HepG2 (cell line): ENCODE measurements around the gene NPHS1. TPM values are rescaled to one million over a fixed set of nuclear protein-coding genes. Genes with fewer than 3 reads are reported as not detected.

Experiments
- CREB1 ChIP-seq, 2 experiments: fragments of 450-650 bp in 1 of 2; IDR thresholded peaks; 2 replicates each; pipeline ENCODE4 v1.6.1; 2016 to 2017; ENCODE audit warnings: control low read depth in 1 of 2, mild to moderate bottlenecking in 1 of 2, missing compliant biosample characterization in 1 of 2, missing genetic modification characterization in 1 of 2
- EP300 ChIP-seq, 3 experiments: sonication (generic) in 1 of 3; formaldehyde crosslinking in 1 of 3; IDR thresholded peaks; 2 replicates each; pipeline versions ENCODE4 v1.5.1 to v1.6.1; 2011 to 2020; ENCODE audit warnings: low read depth in 2 of 3, low read length in 2 of 3, borderline replicate concordance in 1 of 3, improper control_type of control experiment in 1 of 3, mild to moderate bottlenecking in 1 of 3, missing genetic modification reagents in 1 of 3, moderate library complexity in 1 of 3
- KAT8 ChIP-seq: IDR thresholded peaks from 2 replicates; pipeline ENCODE4 v1.6.1; 2016; ENCODE audit warnings: missing genetic modification reagents, missing compliant biosample characterization
- PCBP1 ChIP-seq: fragments of 200-400 bp; formaldehyde crosslinking; IDR thresholded peaks from 2 replicates; pipeline ENCODE4 v1.6.1; 2017; ENCODE audit warnings: mild to moderate bottlenecking, low read depth, low read length, borderline replicate concordance
- SALL2 ChIP-seq: sonication (generic); formaldehyde crosslinking; IDR thresholded peaks from 2 replicates; pipeline ENCODE4 v1.8.1; 2023; ENCODE audit warnings: mild to moderate bottlenecking, missing genetic modification reagents, inconsistent platforms
- SMAD1 ChIP-seq: sonication (generic); formaldehyde crosslinking; IDR thresholded peaks from 2 replicates; pipeline ENCODE4 v1.4.0; 2020; ENCODE audit warnings: missing genetic modification reagents, low read depth, mild to moderate bottlenecking, borderline replicate concordance
- ZNF20 ChIP-seq: sonication (generic); formaldehyde crosslinking; IDR thresholded peaks from 2 replicates; pipeline ENCODE4 v1.4.0; 2020; ENCODE audit warnings: mild to moderate bottlenecking, moderate library complexity, missing genetic modification reagents
- ZNF205 ChIP-seq: IDR thresholded peaks from 2 replicates; pipeline ENCODE4 v1.6.1; 2018; ENCODE audit warnings: missing biosample characterization, missing genetic modification reagents
- ZNF292 ChIP-seq: sonication (generic); formaldehyde crosslinking; IDR thresholded peaks from 2 replicates; pipeline ENCODE4 v1.8.1; 2022; ENCODE audit warnings: mild to moderate bottlenecking, low read depth, missing genetic modification reagents, borderline replicate concordance
- ZNF382 ChIP-seq: sonication (generic); formaldehyde crosslinking; IDR thresholded peaks from 2 replicates; pipeline ENCODE4 v1.5.0; 2020; ENCODE audit warnings: missing genetic modification reagents, mild to moderate bottlenecking, borderline replicate concordance
- ZNF451 ChIP-seq: sonication (generic); formaldehyde crosslinking; IDR thresholded peaks from 2 replicates; pipeline ENCODE4 v1.5.0; 2020; ENCODE audit warnings: mild to moderate bottlenecking, missing genetic modification reagents
- ZNF644 ChIP-seq: IDR thresholded peaks from 2 replicates; pipeline ENCODE4 v1.6.1; 2016; ENCODE audit warnings: low read depth
- polyA plus RNA-seq, 8 experiments: library from polyadenylated mRNA; depleted of rRNA in 3 of 8; stranded (reverse) in 7 of 8; unstranded in 1 of 8; fragments of >200 nt; fragmentation: Illumina TruSeq in 4 of 8; extraction: Trizol in 4 of 8; gene quantifications; 2 replicates each; pipeline versions ENCODE4 v1.2.1 to v1.2.3, GENCODE V29; 2011 to 2016; ENCODE audit warnings: low read depth in 4 of 8, missing spikeins in 1 of 8, mixed read lengths in 1 of 8; ENCODE audit not compliant: insufficient read depth in 1 of 8
- total RNA-seq, 5 experiments: library from RNA; depleted of rRNA; stranded (reverse); fragments of >200 nt; fragmentation: Illumina TruSeq; extraction: Trizol; gene quantifications; 2 replicates each; pipeline ENCODE4 v1.2.3, GENCODE V29; 2016; ENCODE audit warnings: low read depth in 1 of 5
- TF ChIP-seq, protein P1 (sequence below): sonication (generic); formaldehyde crosslinking; IDR thresholded peaks from 2 replicates; pipeline ENCODE4 v1.4.0; 2020; ENCODE audit warnings: missing genetic modification reagents, borderline replicate concordance
- TF ChIP-seq, protein P2 (sequence below): sonication (generic); formaldehyde crosslinking; conservative IDR thresholded peaks from 2 replicates; pipeline ENCODE4 v1.8.1; 2023; ENCODE audit warnings: missing genetic modification reagents
- TF ChIP-seq, protein P3 (sequence below): sonication (generic); formaldehyde crosslinking; IDR thresholded peaks from 2 replicates; pipeline ENCODE4 v1.4.0; 2020; ENCODE audit warnings: missing genetic modification reagents
- TF ChIP-seq, protein P4 (sequence below): IDR thresholded peaks from 2 replicates; pipeline ENCODE4 v1.6.1; 2016; ENCODE audit warnings: missing biosample characterization, missing genetic modification reagents, low read depth
- TF ChIP-seq, protein P5 (sequence below): sonication (generic); formaldehyde crosslinking; IDR thresholded peaks from 2 replicates; pipeline ENCODE4 v1.4.0; 2020; ENCODE audit warnings: missing genetic modification reagents
- TF ChIP-seq, protein P6 (sequence below): IDR thresholded peaks from 2 replicates; pipeline ENCODE4 v1.6.1; 2018; ENCODE audit warnings: missing genetic modification reagents
- TF ChIP-seq, protein P7 (sequence below): IDR thresholded peaks from 2 replicates; pipeline ENCODE4 v1.6.1; 2016; ENCODE audit warnings: mild to moderate bottlenecking, missing biosample characterization, missing genetic modification reagents

Gene NPHS1
- total and polyA plus RNA-seq, 2 of the 13 experiments (the other 11 are each of a cell fraction or from before 2014, with no cell fraction given), result not detected

DNA sequence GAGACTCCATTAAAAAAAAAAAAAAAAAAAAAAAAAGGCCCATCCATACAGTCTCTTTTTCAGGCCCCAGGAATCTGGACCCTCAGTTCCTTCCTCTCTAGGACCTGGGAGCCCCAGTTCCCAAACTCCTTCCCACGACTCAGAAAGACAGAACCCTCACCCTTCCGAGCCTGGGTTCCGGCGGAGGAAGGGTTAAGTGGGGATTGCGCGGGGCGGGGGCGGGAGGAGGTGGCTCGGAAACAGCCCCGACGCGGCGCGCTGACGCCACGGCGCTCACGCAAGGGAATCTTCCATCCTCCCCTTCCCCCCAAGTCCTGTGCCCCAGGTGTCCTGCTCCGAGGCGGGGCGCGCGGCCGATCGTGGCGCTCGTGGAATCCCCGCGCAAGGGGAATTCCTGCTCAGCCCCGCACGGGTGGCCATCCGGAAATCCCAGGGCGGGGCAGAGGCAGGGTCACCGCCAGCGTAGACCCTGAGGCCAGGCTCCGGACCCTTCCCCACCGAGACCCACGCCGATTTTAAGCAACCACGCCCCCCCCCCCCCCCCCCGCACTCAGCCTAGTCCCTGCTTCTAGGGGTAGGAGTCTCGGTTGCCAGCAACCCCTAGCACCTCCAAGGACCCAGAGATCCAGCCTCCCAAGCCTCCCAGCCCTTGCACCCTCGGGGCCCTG, 47.4 kb upstream of the NPHS1 start (continued):
- TF ChIP-seq, protein P1, sequence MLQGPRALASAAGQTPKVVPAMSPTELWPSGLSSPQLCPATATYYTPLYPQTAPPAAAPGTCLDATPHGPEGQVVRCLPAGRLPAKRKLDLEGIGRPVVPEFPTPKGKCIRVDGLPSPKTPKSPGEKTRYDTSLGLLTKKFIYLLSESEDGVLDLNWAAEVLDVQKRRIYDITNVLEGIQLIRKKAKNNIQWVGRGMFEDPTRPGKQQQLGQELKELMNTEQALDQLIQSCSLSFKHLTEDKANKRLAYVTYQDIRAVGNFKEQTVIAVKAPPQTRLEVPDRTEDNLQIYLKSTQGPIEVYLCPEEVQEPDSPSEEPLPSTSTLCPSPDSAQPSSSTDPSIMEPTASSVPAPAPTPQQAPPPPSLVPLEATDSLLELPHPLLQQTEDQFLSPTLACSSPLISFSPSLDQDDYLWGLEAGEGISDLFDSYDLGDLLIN, result no peak
- no peak for TF ChIP-seq SALL2 (CRISPR knock-in tag)
- TF ChIP-seq KAT8, result peak; percentile 54; the same call in 1 of the 2 replicates
- TF ChIP-seq, protein P2, sequence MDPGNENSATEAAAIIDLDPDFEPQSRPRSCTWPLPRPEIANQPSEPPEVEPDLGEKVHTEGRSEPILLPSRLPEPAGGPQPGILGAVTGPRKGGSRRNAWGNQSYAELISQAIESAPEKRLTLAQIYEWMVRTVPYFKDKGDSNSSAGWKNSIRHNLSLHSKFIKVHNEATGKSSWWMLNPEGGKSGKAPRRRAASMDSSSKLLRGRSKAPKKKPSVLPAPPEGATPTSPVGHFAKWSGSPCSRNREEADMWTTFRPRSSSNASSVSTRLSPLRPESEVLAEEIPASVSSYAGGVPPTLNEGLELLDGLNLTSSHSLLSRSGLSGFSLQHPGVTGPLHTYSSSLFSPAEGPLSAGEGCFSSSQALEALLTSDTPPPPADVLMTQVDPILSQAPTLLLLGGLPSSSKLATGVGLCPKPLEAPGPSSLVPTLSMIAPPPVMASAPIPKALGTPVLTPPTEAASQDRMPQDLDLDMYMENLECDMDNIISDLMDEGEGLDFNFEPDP (CRISPR knock-in tag), result no peak
- TF ChIP-seq, protein P3, sequence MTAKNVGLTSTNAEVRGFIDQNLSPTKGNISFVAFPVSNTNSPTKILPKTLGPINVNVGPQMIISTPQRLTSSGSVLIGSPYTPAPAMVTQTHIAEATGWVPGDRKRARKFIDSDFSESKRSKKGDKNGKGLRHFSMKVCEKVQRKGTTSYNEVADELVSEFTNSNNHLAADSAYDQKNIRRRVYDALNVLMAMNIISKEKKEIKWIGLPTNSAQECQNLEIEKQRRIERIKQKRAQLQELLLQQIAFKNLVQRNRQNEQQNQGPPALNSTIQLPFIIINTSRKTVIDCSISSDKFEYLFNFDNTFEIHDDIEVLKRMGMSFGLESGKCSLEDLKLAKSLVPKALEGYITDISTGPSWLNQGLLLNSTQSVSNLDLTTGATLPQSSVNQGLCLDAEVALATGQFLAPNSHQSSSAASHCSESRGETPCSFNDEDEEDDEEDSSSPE (CRISPR knock-in tag), result peak; percentile 58
- no peak for TF ChIP-seq ZNF644 (CRISPR knock-in tag)
- no peak for TF ChIP-seq ZNF382 (CRISPR knock-in tag)
- TF ChIP-seq ZNF205 (CRISPR knock-in tag), result no peak
- TF ChIP-seq, protein P4, sequence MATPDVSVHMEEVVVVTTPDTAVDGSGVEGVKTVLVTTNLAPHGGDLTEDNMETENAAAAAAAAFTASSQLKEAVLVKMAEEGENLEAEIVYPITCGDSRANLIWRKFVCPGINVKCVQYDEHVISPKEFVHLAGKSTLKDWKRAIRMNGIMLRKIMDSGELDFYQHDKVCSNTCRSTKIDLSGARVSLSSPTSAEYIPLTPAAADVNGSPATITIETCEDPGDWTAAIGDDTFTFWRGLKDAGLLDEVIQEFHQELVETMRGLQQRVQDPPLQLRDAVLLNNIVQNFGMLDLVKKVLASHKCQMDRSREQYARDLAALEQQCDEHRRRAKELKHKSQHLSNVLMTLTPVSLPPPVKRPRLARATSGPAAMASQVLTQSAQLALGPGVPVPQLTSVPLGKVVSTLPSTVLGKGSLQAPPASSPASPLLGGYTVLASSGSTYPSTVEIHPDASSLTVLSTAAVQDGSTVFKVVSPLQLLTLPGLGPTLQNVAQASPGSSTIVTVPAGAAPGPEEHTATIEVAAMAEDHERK (CRISPR knock-in tag), result peak; percentile 88
- TF ChIP-seq, protein P5, sequence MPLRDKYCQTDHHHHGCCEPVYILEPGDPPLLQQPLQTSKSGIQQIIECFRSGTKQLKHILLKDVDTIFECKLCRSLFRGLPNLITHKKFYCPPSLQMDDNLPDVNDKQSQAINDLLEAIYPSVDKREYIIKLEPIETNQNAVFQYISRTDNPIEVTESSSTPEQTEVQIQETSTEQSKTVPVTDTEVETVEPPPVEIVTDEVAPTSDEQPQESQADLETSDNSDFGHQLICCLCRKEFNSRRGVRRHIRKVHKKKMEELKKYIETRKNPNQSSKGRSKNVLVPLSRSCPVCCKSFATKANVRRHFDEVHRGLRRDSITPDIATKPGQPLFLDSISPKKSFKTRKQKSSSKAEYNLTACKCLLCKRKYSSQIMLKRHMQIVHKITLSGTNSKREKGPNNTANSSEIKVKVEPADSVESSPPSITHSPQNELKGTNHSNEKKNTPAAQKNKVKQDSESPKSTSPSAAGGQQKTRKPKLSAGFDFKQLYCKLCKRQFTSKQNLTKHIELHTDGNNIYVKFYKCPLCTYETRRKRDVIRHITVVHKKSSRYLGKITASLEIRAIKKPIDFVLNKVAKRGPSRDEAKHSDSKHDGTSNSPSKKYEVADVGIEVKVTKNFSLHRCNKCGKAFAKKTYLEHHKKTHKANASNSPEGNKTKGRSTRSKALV (CRISPR knock-in tag), result no peak
- peak; percentile 82; the same call in 1 of the 2 replicates for TF ChIP-seq PCBP1
- no peak for TF ChIP-seq ZNF292 (CRISPR knock-in tag)
- TF ChIP-seq SMAD1 (CRISPR knock-in tag), result no peak
- TF ChIP-seq ZNF20 (CRISPR knock-in tag), result no peak
- TF ChIP-seq CREB1 (IDR thresholded peaks at IDR 0.05), result peak; percentile 52; the same call in 1 of the 2 replicates
- peak; percentile 68 for TF ChIP-seq CREB1 (CRISPR knock-in tag; IDR thresholded peaks at IDR 0.05)
- TF ChIP-seq EP300 (IDR thresholded peaks at IDR 0.05; ENCODE audit: low read depth in 2 of 2, low read length in 2 of 2), result peak in 1 of 2 experiments; percentile 25; a peak in 1 of 4 replicates
- no peak for TF ChIP-seq EP300 (CRISPR knock-in tag; IDR thresholded peaks at IDR 0.05; ENCODE audit: borderline replicate concordance)
- TF ChIP-seq, protein P6, sequence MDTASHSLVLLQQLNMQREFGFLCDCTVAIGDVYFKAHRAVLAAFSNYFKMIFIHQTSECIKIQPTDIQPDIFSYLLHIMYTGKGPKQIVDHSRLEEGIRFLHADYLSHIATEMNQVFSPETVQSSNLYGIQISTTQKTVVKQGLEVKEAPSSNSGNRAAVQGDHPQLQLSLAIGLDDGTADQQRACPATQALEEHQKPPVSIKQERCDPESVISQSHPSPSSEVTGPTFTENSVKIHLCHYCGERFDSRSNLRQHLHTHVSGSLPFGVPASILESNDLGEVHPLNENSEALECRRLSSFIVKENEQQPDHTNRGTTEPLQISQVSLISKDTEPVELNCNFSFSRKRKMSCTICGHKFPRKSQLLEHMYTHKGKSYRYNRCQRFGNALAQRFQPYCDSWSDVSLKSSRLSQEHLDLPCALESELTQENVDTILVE (CRISPR knock-in tag), result no peak
- TF ChIP-seq, protein P7, sequence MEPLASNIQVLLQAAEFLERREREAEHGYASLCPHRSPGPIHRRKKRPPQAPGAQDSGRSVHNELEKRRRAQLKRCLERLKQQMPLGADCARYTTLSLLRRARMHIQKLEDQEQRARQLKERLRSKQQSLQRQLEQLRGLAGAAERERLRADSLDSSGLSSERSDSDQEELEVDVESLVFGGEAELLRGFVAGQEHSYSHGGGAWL (CRISPR knock-in tag), result no peak
- peak; percentile 17; the same call in 1 of the 2 replicates for TF ChIP-seq ZNF451 (CRISPR knock-in tag)
